ENCODE measurements around the gene ACADL.

DNA sequence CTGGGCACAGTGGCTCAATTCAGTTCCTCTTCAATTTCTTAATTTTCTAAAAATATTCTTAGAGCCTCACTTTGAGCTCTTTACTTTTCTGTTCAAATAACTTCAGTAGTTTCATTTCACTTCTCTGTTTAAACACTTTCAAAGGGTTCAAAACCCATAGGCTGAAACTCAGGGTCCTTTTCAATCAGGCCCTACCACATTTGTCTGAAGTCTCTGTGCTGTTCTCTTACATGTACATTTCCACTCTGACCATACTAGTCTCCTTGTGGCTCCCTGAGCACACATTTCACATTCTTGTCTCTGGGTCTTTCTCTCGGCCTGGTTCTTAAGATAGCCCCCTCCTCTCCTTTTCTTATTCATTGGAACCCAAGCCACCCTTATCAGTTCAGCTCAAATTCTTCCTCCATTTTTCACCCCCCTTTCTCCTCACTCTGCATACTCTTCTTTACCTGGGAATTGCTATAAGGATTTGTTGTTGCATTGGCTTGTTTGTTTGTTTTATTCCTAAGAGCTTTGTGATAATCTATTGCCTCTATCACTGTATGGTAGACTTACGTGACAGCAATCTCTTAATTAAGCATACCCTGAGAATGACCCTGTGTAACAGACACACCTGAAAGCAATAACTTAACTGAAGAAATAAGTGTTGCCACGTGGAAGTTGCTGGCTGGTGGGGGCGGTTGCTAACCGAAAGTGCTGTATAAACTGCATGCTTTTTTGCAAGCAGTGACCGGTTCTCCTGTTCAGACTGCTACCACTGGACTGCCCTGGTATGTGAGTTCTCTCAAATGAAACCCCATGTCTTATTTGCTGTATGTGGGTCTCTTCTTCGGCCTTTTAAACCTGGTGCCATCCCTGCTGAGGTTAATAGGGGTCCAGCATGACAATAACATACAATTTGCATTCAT, 27.7 kb upstream of the ACADL start:
- TF ChIP-seq GATA2 (IDR thresholded peaks at IDR 0.05; ENCODE audit: low read depth, low read length) (no peak), GATA3 (IDR thresholded peaks at IDR 0.05; ENCODE audit: low read depth, low read length) (no peak)

Measured in SH-SY5Y (cell line).